Activated CD4-positive, alpha-beta T cell treated with anti-CD3 and anti-CD28 coated beads, Interleukin-2, amount 10 ng/mL, durations not matched to agents 7 days and 5 days (primary cell): ENCODE results near the gene SORCS3. TPM values are rescaled to one million over a fixed set of nuclear protein-coding genes. Genes with fewer than 3 reads are reported as not detected.

Source experiments
- CTCF ChIA-PET: fragments of 350-600 bp; sonication (Branson Sonifier 250); formaldehyde crosslinking; loops from one replicate; lab custom pipeline; 2021; ENCODE audit warnings: antibody characterized with exemption; lab: Charles Lee
- POLR2A ChIA-PET: fragments of 350-600 bp; sonication (Branson Sonifier 250); formaldehyde crosslinking; loops from one replicate; lab custom pipeline; 2021; ENCODE audit warnings: antibody characterized with exemption; lab: Charles Lee
- DNase-seq: peaks from one replicate; pipeline ENCODE4 v3.0.0-alpha.2; 2020
- H3K27ac Mint-ChIP-seq: one replicate; pipeline ENCODE4 v1.8.0; 2021; ENCODE audit warnings: mild to moderate bottlenecking, moderate library complexity, mixed read lengths
- H3K27me3 Mint-ChIP-seq: one replicate; pipeline ENCODE4 v1.8.0; 2021; ENCODE audit warnings: mixed read lengths
- H3K36me3 Mint-ChIP-seq: one replicate; pipeline ENCODE4 v1.8.0; 2021; ENCODE audit warnings: low read depth, mixed read lengths
- H3K4me1 Mint-ChIP-seq: one replicate; pipeline ENCODE4 v1.8.0; 2021; ENCODE audit warnings: mixed read lengths
- H3K4me3 Mint-ChIP-seq: one replicate; pipeline ENCODE4 v1.8.0; 2021; ENCODE audit warnings: mild to moderate bottlenecking, moderate library complexity, mixed read lengths
- H3K9me3 Mint-ChIP-seq: one replicate; pipeline ENCODE4 v1.8.0; 2021; ENCODE audit warnings: mixed read lengths
- total RNA-seq, 2 experiments: library from RNA; stranded (reverse); gene quantifications; one replicate each; pipeline ENCODE4 v1.2.3, GENCODE V29; 2021

The SORCS3 gene
- total RNA-seq, 2 experiments from 2014 or later = 0.17 TPM; not detected in 1

GRCh38 chr10:105161149-105161548 is 520.1 kb downstream of the SORCS3 start:
- Mint-ChIP-seq H3K36me3 (no peaks in the 10 kb centered on the region), H3K27me3 (no peaks in the 10 kb centered on the region), H3K9me3 (no peaks in the 10 kb centered on the region), H3K4me3 (no peak overlapping the region), H3K4me1 (no peaks in the 10 kb centered on the region), H3K27ac (no peak overlapping the region)
- no peak for DNase-seq
- CTCF ChIA-PET = no interaction called here
- POLR2A ChIA-PET = no interaction called here

DNA sequence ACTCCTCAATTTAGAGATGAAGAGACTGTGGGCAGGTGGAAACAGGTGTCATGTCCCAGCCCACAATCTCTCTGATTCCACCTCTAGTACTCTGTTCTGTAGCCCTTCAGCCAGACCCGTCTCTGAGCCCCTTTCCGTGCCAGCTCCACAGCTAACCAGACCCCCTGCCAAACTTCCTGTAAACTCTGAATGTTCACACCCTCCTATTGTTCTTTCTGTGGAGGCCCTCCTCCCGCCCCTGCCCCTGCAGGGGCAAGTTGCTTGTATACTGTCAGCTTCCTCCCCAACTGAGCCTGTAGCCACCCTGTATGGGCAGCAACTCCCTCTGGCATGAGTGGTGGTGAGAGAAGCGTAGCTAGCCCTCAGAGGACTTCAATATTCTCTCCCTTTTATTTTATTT is 520.7 kb downstream of the SORCS3 start:
- POLR2A ChIA-PET = no interaction called here
- no peaks in the 10 kb centered on the region for H3K27me3 Mint-ChIP-seq
- H3K36me3 Mint-ChIP-seq = no peaks in the 10 kb centered on the region
- no peak overlapping the region for H3K4me3 Mint-ChIP-seq
- CTCF ChIA-PET = no interaction called here
- no peaks in the 10 kb centered on the region for H3K9me3 Mint-ChIP-seq
- no peak for DNase-seq
- H3K4me1 Mint-ChIP-seq = no peaks in the 10 kb centered on the region
- H3K27ac Mint-ChIP-seq = no peak overlapping the region

DNA sequence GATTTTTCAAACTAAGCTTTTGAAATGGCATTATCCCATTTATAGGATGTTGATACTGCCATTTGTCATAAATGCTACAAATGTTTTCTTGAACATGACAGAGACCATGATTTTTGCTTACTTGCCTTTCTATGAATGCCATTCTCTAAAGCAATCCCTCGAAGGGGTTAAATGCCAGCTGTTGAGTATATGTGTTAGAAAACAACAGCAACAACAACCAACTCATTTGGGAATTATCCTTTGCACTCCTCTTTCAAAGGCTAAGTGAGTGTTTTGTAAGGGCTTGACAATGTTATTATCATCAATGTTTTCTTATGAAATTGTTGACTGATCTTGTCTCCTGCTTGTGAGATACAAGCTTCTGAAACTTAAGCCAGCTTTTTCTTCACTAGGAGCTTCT is 529.4 kb downstream of the SORCS3 start:
- no peaks in the 10 kb centered on the region for H3K27me3 Mint-ChIP-seq
- no peak overlapping the region for H3K27ac Mint-ChIP-seq
- no peaks in the 10 kb centered on the region for H3K4me1 Mint-ChIP-seq
- H3K9me3 Mint-ChIP-seq = no peaks in the 10 kb centered on the region
- no peak for DNase-seq
- ChIA-PET POLR2A (no interaction called here), CTCF (interaction anchor here (0.7 kb wide), 1 partner anchor 46 kb away, joined by 3 read pairs; no protein-coding TSS in a partner anchor)
- no peaks in the 10 kb centered on the region for H3K36me3 Mint-ChIP-seq
- H3K4me3 Mint-ChIP-seq = no peak overlapping the region

- H3K27ac Mint-ChIP-seq = no peak overlapping the region
- DNase-seq = no peak
- no peaks in the 10 kb centered on the region for H3K27me3 Mint-ChIP-seq
- no peaks in the 10 kb centered on the region for H3K9me3 Mint-ChIP-seq
- H3K4me3 Mint-ChIP-seq = no peak overlapping the region
- CTCF ChIA-PET = no interaction called here
- no peaks in the 10 kb centered on the region for H3K36me3 Mint-ChIP-seq
- no peaks in the 10 kb centered on the region for H3K4me1 Mint-ChIP-seq
- POLR2A ChIA-PET = no interaction called here
These were observed 530.9 kb downstream of the SORCS3 start for GRCh38 chr10:105171945-105172344.

GRCh38 chr10:105181626-105182025 is 540.5 kb downstream of the SORCS3 start:
- DNase-seq = no peak
- Mint-ChIP-seq H3K27me3 (no peaks in the 10 kb centered on the region), H3K27ac (no peak overlapping the region), H3K9me3 (no peaks in the 10 kb centered on the region), H3K4me1 (no peaks in the 10 kb centered on the region), H3K4me3 (no peak overlapping the region), H3K36me3 (no peaks in the 10 kb centered on the region)
- ChIA-PET CTCF (no interaction called here), POLR2A (no interaction called here)

- H3K36me3 Mint-ChIP-seq = no peaks in the 10 kb centered on the region
- H3K27me3 Mint-ChIP-seq = no peaks in the 10 kb centered on the region
- no peaks in the 10 kb centered on the region for H3K4me1 Mint-ChIP-seq
- POLR2A ChIA-PET = no interaction called here
- H3K27ac Mint-ChIP-seq = no peak overlapping the region
- no peak overlapping the region for H3K4me3 Mint-ChIP-seq
- CTCF ChIA-PET = interaction anchor here (0.7 kb wide), 1 partner anchor 11 kb away, joined by 3 read pairs; no protein-coding TSS in a partner anchor
- DNase-seq = no peak
- no peaks in the 10 kb centered on the region for H3K9me3 Mint-ChIP-seq
These were observed 542.4 kb downstream of the SORCS3 start for GRCh38 chr10:105183536-105183935.

DNA sequence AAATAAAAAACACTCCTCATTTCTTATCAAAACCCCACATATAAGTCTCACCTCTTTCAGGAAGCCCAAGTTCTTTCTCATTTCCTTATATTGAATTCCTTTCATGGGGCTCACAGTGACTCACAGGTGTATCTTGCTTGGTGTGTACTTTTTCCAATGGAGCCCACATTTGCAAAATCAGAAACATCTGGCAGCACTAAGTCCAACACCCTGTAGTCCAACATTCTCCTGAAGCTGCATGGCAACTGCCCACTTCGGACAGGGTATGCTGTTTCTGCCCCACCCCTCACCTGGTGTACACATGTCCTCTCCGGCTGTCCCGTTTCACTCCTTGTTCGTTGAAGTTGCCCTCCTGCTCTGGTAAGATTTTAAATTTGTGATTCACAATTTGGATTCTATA is 544.1 kb downstream of the SORCS3 start:
- Mint-ChIP-seq H3K4me3 (no peak overlapping the region), H3K27me3 (no peaks in the 10 kb centered on the region), H3K27ac (no peak overlapping the region), H3K9me3 (no peaks in the 10 kb centered on the region), H3K4me1 (no peaks in the 10 kb centered on the region), H3K36me3 (no peaks in the 10 kb centered on the region)
- no peak for DNase-seq
- POLR2A ChIA-PET = no interaction called here
- CTCF ChIA-PET = no interaction called here

DNA sequence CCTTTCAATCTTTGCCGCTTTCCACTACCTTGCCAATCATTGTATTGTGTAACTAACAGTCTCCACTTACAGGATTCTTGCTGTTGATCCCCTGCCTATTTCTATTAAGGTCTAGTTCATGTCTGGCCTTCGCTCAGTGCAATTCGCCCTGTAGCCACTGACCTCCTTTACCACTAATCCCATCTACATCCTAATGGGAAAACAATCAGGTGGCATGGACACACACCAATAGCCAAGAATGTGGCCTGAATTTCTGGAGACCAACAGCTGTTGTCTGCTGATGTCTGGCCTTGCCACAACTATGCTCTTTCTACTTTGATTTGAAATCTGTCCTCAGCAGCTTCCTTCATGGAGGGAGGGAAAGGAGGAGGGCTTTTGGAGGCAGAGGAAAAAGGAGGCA is 546.2 kb downstream of the SORCS3 start:
- Mint-ChIP-seq H3K27me3 (no peaks in the 10 kb centered on the region), H3K4me1 (no peaks in the 10 kb centered on the region), H3K36me3 (no peaks in the 10 kb centered on the region)

GRCh38 chr10:105188737-105189462 is 547.8 kb downstream of the SORCS3 start:
- ChIA-PET POLR2A (interaction anchor here (0.6 kb wide), 1 partner anchor 63 kb away, joined by 3 read pairs; no protein-coding TSS in a partner anchor), CTCF (no interaction called here)
- Mint-ChIP-seq H3K4me1 (no peaks in the 10 kb centered on the region), H3K27me3 (no peaks in the 10 kb centered on the region), H3K4me3 (no peak overlapping the region), H3K27ac (no peak overlapping the region), H3K36me3 (no peaks in the 10 kb centered on the region), H3K9me3 (no peaks in the 10 kb centered on the region)
- no peak for DNase-seq

More for the DNA sequence above, 546.2 kb downstream of the SORCS3 start:
- no peaks in the 10 kb centered on the region for H3K9me3 Mint-ChIP-seq
- no peak overlapping the region for H3K4me3 Mint-ChIP-seq
- ChIA-PET POLR2A (no interaction called here), CTCF (no interaction called here)
- DNase-seq = no peak
- H3K27ac Mint-ChIP-seq = no peak overlapping the region

- no peaks in the 10 kb centered on the region for H3K4me1 Mint-ChIP-seq
- H3K9me3 Mint-ChIP-seq = no peaks in the 10 kb centered on the region
- no peaks in the 10 kb centered on the region for H3K36me3 Mint-ChIP-seq
- DNase-seq = no peak
- H3K27ac Mint-ChIP-seq = no peak overlapping the region
- H3K27me3 Mint-ChIP-seq = no peaks in the 10 kb centered on the region
- POLR2A ChIA-PET = interaction anchor here (0.6 kb wide), 1 partner anchor 62 kb away, joined by 3 read pairs; no protein-coding TSS in a partner anchor
- CTCF ChIA-PET = no interaction called here
- H3K4me3 Mint-ChIP-seq = no peak overlapping the region
These were observed 548.3 kb downstream of the SORCS3 start for GRCh38 chr10:105189463-105189800.

DNA sequence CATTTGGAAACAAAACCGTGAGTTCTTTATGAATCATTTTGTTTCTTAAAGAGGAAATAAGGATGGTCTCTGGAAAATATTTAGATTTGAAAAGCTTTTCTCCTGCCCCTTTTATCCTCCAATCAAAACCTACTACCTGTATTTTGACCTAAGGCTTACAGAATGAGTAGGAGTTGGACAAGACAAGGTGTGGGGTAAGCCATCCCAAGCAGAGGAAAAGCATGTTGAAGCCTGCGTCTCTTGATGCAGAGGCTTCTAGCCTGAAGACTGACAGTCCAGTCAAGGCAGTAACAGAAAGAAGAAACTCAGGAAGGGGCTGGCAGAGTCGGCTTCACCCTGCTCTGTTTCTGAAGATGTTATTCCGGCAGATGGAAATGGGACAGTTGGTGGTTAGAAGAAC is 551.1 kb downstream of the SORCS3 start:
- Mint-ChIP-seq H3K36me3 (no peaks in the 10 kb centered on the region), H3K9me3 (no peaks in the 10 kb centered on the region), H3K4me1 (no peaks in the 10 kb centered on the region), H3K4me3 (no peak overlapping the region), H3K27me3 (no peaks in the 10 kb centered on the region), H3K27ac (no peak overlapping the region)
- CTCF ChIA-PET = no interaction called here
- DNase-seq = no peak
- POLR2A ChIA-PET = no interaction called here

DNA sequence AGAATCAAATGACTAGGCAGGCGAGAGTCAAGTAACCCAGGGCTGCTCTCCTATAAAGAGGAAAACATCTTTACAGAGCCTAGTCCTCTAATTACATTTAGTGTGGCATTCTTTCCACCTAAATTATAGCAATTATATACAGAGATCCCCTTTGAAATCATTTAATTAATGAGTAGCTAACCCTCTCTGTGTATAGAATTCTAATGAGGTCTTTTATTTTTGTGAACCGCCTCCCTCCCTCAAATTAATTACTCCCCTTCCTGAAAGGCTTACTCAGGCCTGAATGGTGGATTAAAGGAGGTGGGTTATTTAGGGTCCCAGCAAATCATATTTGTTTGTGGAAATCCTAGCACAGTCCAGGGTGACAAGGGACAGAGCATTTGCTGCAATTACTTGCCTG is 551.8 kb downstream of the SORCS3 start:
- DNase-seq = no peak
- CTCF ChIA-PET = no interaction called here
- no peak overlapping the region for H3K27ac Mint-ChIP-seq
- H3K4me1 Mint-ChIP-seq = no peaks in the 10 kb centered on the region
- H3K9me3 Mint-ChIP-seq = no peaks in the 10 kb centered on the region
- no peaks in the 10 kb centered on the region for H3K27me3 Mint-ChIP-seq
- H3K36me3 Mint-ChIP-seq = no peaks in the 10 kb centered on the region
- no peak overlapping the region for H3K4me3 Mint-ChIP-seq
- POLR2A ChIA-PET = no interaction called here

- H3K9me3 Mint-ChIP-seq = no peaks in the 10 kb centered on the region
- CTCF ChIA-PET = no interaction called here
These were observed 554.7 kb downstream of the SORCS3 start for GRCh38 chr10:105195831-105196230.

More at GRCh38 chr10:105195831-105196230, 554.7 kb downstream of the SORCS3 start:
- POLR2A ChIA-PET = no interaction called here
- H3K4me3 Mint-ChIP-seq = no peak overlapping the region
- no peak for DNase-seq
- H3K27me3 Mint-ChIP-seq = no peaks in the 10 kb centered on the region
- H3K27ac Mint-ChIP-seq = no peak overlapping the region
- H3K4me1 Mint-ChIP-seq = no peaks in the 10 kb centered on the region
- H3K36me3 Mint-ChIP-seq = no peaks in the 10 kb centered on the region
